Right cardiac atrium (tissue), 5 donors: ENCODE measurements around the gene TSPAN33. TPM values are rescaled to one million over a fixed set of nuclear protein-coding genes. Genes with fewer than 3 reads are reported as not detected.
A peak's percentile ranks its signal among the peaks of the same experiment; 100 is the strongest.

Experiments
- ATAC-seq, 2 donors: fragments of 200-7000 bp; cut with Tn5 transposase; one replicate each; pipeline versions ENCODE4 v1.8.0 to v1.9.1; 2020; ENCODE audit warnings: moderate library complexity in 2 of 2, mild to moderate bottlenecking in 1 of 2
- DNase-seq, 3 donors: peaks; one replicate each; pipeline ENCODE4 v3.0.0-alpha.2; 2020
- H3K27ac ChIP-seq: one replicate; pipeline ENCODE4 v1.5.1; 2013; ENCODE audit warnings: mild to moderate bottlenecking, low read length, control low read depth, moderate library complexity
- H3K27me3 ChIP-seq: one replicate; pipeline ENCODE4 v1.6.1; 2013; ENCODE audit not compliant: control insufficient read depth, insufficient read depth
- H3K4me1 ChIP-seq: one replicate; pipeline ENCODE4 v1.6.1; 2013; ENCODE audit warnings: low read length; ENCODE audit not compliant: control insufficient read depth, insufficient read depth
- H3K4me3 ChIP-seq: one replicate; pipeline ENCODE4 v1.5.1; 2013; ENCODE audit warnings: low read length, control low read depth
- H3K9me3 ChIP-seq: one replicate; pipeline ENCODE4 v1.6.1; 2013; ENCODE audit warnings: low read length; ENCODE audit not compliant: control insufficient read depth
- whole genome bisulfite sequencing: extraction: QIAGEN DNeasy Blood & Tissue Kit; methylation state at CpG from one replicate; pipeline ENCODE4 v1.1.7; 2013; 5-methylcytosine and 5-hydroxymethylcytosine counted together
- intact Hi-C, 4 donors: fragments of 100-400 bp; cut with DNase I; formaldehyde crosslinking; loops; one replicate each; pipeline versions ENCODE4 v1.11.0 to v1.14.0; 2022 to 2023
- polyA plus RNA-seq: library from polyadenylated mRNA; stranded (reverse); fragments of 200-250 nt; gene quantifications from one replicate; pipeline ENCODE4 v1.2.3, GENCODE V29; 2013
- total RNA-seq, 4 donors: library from RNA; stranded (reverse); fragmentation: NEBNext Ultra II Directional; extraction: Animal tissue kit (Norgen Biotek cat#: 25700); gene quantifications; one replicate each; pipeline ENCODE4 v1.2.1, GENCODE V29; 2021
- donor health status: healthy with polysubstance abuse.
- donor health status: DM: no; HTN: yes; CAD: no.
- donor health status: DM: no; HTN: no; CAD: no.
- donor health status: DM: no; HTN: yes; CAD: no; lungs with severe emphysema.
- donor health status: DM: yes; HTN: yes; CAD: no.

The TSPAN33 gene
- total and polyA plus RNA-seq, 5 donors: 7.4 to 17.8 (median 12.8) TPM

- no peak for ATAC-seq
- WGBS: 60% methylated on average over 11 of the region's 11 CpGs
Measured at GRCh38 chr7:129176916-129177710, 32.6 kb downstream of the TSPAN33 start.

GRCh38 chr7:129184981-129185670 is 40.6 kb downstream of the TSPAN33 start:
- Histone ChIP-seq H3K4me1 (no peaks in the 10 kb centered on the region), H3K27ac (no peak overlapping the region), H3K27me3 (no peaks in the 10 kb centered on the region), H3K4me3 (no peak overlapping the region), H3K9me3 (no peaks in the 10 kb centered on the region)
- DNase-seq: no peak
- no peak for ATAC-seq
- WGBS: 47% methylated on average over 6 of the region's 6 CpGs
- intact Hi-C loops: no loop called here

More at GRCh38 chr7:129176916-129177710, 32.6 kb downstream of the TSPAN33 start:
- no peaks in the 10 kb centered on the region for H3K9me3 ChIP-seq
- H3K4me3 ChIP-seq: no peak overlapping the region
- DNase-seq: no peak
- no peaks in the 10 kb centered on the region for H3K4me1 ChIP-seq
- H3K27ac ChIP-seq: no peak overlapping the region
- H3K27me3 ChIP-seq: no peaks in the 10 kb centered on the region
- intact Hi-C loops: no loop called here

GRCh38 chr7:129186749-129187260 is 42.3 kb downstream of the TSPAN33 start:
- H3K27me3 ChIP-seq: no peaks in the 10 kb centered on the region
- 94% methylated on average over 6 of the region's 6 CpGs for WGBS
- peaks cover 2% of the 10 kb centered on the region for H3K4me1 ChIP-seq
- no peak overlapping the region for H3K4me3 ChIP-seq
- no peak overlapping the region for H3K27ac ChIP-seq
- ATAC-seq: no peak
- intact Hi-C loops: no loop called here
- H3K9me3 ChIP-seq: no peaks in the 10 kb centered on the region
- no peak for DNase-seq

GRCh38 chr7:129187681-129188371 is 43.3 kb downstream of the TSPAN33 start:
- intact Hi-C loops: no loop called here
- WGBS: 27% methylated on average over 14 of the region's 14 CpGs
- H3K27me3 ChIP-seq: no peaks in the 10 kb centered on the region

GRCh38 chr7:129188372-129188891 is 43.9 kb downstream of the TSPAN33 start, which contains the start of gene SMO:
Gene SMO (plus strand): TSS chr7:129188633. CDS start chr7:129189152, 519 bp downstream.
- whole genome bisulfite sequencing: under 1% methylated on average over 47 of the region's 48 CpGs
- H3K4me1 ChIP-seq: peaks cover 2% of the 10 kb centered on the region
- no peaks in the 10 kb centered on the region for H3K27me3 ChIP-seq
- H3K4me3 ChIP-seq: peak within 1 kb of the TSS; percentile 73
- ATAC-seq (peak; percentile 85 to 91), DNase-seq (peak; percentile 42 to 87 (median 84))
- no peaks in the 10 kb centered on the region for H3K9me3 ChIP-seq
- H3K27ac ChIP-seq: no peak within 1 kb of the TSS
- intact Hi-C loops: no loop called here

More at GRCh38 chr7:129187681-129188371, 43.3 kb downstream of the TSPAN33 start:
- Histone ChIP-seq H3K4me1 (peaks cover 2% of the 10 kb centered on the region), H3K9me3 (no peaks in the 10 kb centered on the region), H3K4me3 (peak overlapping the region; percentile 73), H3K27ac (no peak overlapping the region)
- no peak for ATAC-seq
- DNase-seq: no peak

GRCh38 chr7:129188892-129189660 is 44.6 kb downstream of the TSPAN33 start:
- DNase-seq: peak; percentile 35 to 71 (median 70)
- peak; percentile 72 to 73 for ATAC-seq
- peak overlapping the region; percentile 73 for H3K4me3 ChIP-seq
- peaks cover 2% of the 10 kb centered on the region for H3K4me1 ChIP-seq
- H3K27ac ChIP-seq: no peak overlapping the region
- H3K27me3 ChIP-seq: no peaks in the 10 kb centered on the region
- under 1% methylated on average over 83 of the region's 83 CpGs for whole genome bisulfite sequencing
- intact Hi-C loops: no loop called here
- H3K9me3 ChIP-seq: no peaks in the 10 kb centered on the region

- Histone ChIP-seq H3K27ac (no peak overlapping the region), H3K4me1 (peaks cover 2% of the 10 kb centered on the region), H3K4me3 (peak overlapping the region; percentile 73), H3K9me3 (no peaks in the 10 kb centered on the region), H3K27me3 (no peaks in the 10 kb centered on the region)
- WGBS: 21% methylated on average over 13 of the region's 13 CpGs
- ATAC-seq (no peak), DNase-seq (no peak)
- intact Hi-C loops: no loop called here
Measured at GRCh38 chr7:129189661-129190310, 45.3 kb downstream of the TSPAN33 start.

- Histone ChIP-seq H3K27ac (no peak overlapping the region), H3K27me3 (no peaks in the 10 kb centered on the region), H3K4me1 (peaks cover 2% of the 10 kb centered on the region), H3K4me3 (no peak overlapping the region), H3K9me3 (no peaks in the 10 kb centered on the region)
- ATAC-seq: no peak
- DNase-seq: no peak
- intact Hi-C loops: no loop called here
- 76% methylated on average over 3 of the region's 3 CpGs for WGBS
Measured at GRCh38 chr7:129191272-129191671, 46.8 kb downstream of the TSPAN33 start.

- 99% methylated on average over 3 of the region's 3 CpGs for WGBS
- no peaks in the 10 kb centered on the region for H3K27me3 ChIP-seq
- H3K27ac ChIP-seq: no peak overlapping the region
- H3K9me3 ChIP-seq: no peaks in the 10 kb centered on the region
- ATAC-seq: no peak
- no peak overlapping the region for H3K4me3 ChIP-seq
- DNase-seq: no peak
- intact Hi-C loops: no loop called here
- peaks cover 2% of the 10 kb centered on the region for H3K4me1 ChIP-seq
Measured at GRCh38 chr7:129193892-129194291, 49.4 kb downstream of the TSPAN33 start.

- DNase-seq (no peak), ATAC-seq (no peak)
- H3K27me3 ChIP-seq: no peaks in the 10 kb centered on the region
- no peak overlapping the region for H3K4me3 ChIP-seq
- WGBS: 90% methylated on average over 4 of the region's 4 CpGs
- no peak overlapping the region for H3K27ac ChIP-seq
- H3K9me3 ChIP-seq: no peaks in the 10 kb centered on the region
- no peaks in the 10 kb centered on the region for H3K4me1 ChIP-seq
- intact Hi-C loops: no loop called here
Measured at GRCh38 chr7:129197771-129198170, 53.3 kb downstream of the TSPAN33 start.
